ENCODE results near the gene ECE1. TPM values are rescaled to one million over a fixed set of nuclear protein-coding genes. Genes with fewer than 3 reads are reported as not detected.

ECE1 gene
- total and polyA plus RNA-seq, 2 donors (not counting 3 experiments of a cell fraction or from before 2014, with no cell fraction given): 437 to 562 TPM

DNA sequence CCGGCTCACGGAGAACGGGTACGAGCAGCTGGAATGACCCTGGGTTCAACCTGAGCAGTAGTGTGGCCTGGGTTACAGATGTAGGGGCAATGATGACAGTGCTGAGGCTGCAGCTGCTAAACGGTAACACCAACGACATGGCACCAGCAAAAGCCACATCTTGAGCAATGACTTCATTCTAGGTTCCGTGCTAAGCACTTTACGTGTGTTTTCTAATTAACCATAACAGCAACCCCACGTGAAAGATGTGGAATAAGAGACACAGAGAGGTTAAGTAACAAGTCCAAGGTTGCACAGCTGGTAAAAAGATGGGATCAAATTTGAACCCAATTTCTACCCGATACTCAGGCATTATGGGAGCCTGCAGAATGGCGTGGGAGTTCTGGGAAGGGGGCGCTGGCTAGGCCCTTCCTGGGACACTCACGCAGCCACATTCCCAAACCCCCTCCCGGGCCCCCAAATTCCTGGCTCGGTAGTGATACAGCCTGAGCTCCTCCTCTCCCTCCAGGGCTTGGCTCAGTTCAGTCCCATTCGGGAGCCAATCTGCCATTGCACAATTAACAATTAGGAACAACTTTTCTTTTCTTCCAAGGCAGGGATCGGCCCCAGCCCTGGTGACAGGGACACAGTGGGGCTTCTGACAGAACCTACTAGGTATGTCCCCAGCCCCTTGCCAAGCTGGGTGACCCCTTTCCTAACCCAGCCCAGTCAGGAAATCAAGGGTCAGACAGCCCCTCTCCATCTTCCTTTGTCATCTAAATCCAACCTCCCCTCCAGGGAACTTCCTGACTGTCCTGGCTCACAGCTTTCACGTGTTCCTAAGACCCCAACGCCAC is 23.8 kb upstream of the ECE1 start:
- Histone ChIP-seq H3K9ac (replicated peaks; ENCODE audit: extremely low read depth, insufficient read depth, low read length) (no peak overlapping the region), H3K4me3 (replicated peaks in 1 of 3; ENCODE audit: insufficient read depth in 1 of 3, low read depth in 1 of 3, low read length in 3 of 3) (no peak overlapping the region), H3K27ac (ENCODE audit: insufficient read depth, low read depth, low read length) (no peak overlapping the region), H2AFZ (ENCODE audit: low read depth, low read length) (no peak overlapping the region), H3K9me1 (replicated peaks; ENCODE audit: control insufficient read depth, extremely low read depth, insufficient read depth, low read length) (no peaks in the 10 kb centered on the region), H3K27me3 (ENCODE audit: control insufficient read depth in 2 of 2, insufficient read depth in 2 of 2, low read length in 2 of 2) (no peaks in the 10 kb centered on the region), H3K4me1 (ENCODE audit: control insufficient read depth, extremely low read depth, insufficient read depth, low read length) (peaks cover 28% of the 10 kb centered on the region), H3K9me3 (replicated peaks; ENCODE audit: control insufficient read depth, insufficient read depth, low read length) (no peaks in the 10 kb centered on the region), H3K79me2 (ENCODE audit: control insufficient read depth, insufficient read depth, low read length) (peaks cover 68% of the 10 kb centered on the region), H3K4me2 (ENCODE audit: insufficient read depth, low read length) (no peak overlapping the region), H3K36me3 (ENCODE audit: control insufficient read depth in 2 of 2, extremely low read depth in 1 of 2, insufficient read depth in 2 of 2, low read length in 2 of 2) (no peaks in the 10 kb centered on the region), H4K20me1 (replicated peaks; ENCODE audit: control insufficient read depth, extremely low read depth, insufficient read depth, low read length) (no peaks in the 10 kb centered on the region)
- ChIA-PET CTCF (interaction anchor here (1.0 to 2.3 kb wide), 7 partner anchors 8 to 56 kb away, joined by 3 to 22 read pairs (median 4); no protein-coding TSS in a partner anchor), POLR2A (interaction anchor here (0.6 kb wide), 1 partner anchor 13 kb away, joined by 11 read pairs; no protein-coding TSS in a partner anchor)
- no peak for FAIRE-seq
- dilution Hi-C loops (cut with MboI; ENCODE audit: extremely low pct_ligation_motif_present, low sequenced_read_pairs) (no loop called here), intact Hi-C loops (cut with micrococcal nuclease) (loop anchor here (1.0 kb wide), 2 partner anchors 10 to 11 kb away; no protein-coding TSS in a partner anchor)
- no peak for DNase-seq (ENCODE audit: low read depth, low spot score)
- no TSS peak for BruUV-seq (replicated peaks)
- TF ChIP-seq, protein P1, sequence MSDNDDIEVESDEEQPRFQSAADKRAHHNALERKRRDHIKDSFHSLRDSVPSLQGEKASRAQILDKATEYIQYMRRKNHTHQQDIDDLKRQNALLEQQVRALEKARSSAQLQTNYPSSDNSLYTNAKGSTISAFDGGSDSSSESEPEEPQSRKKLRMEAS (IDR thresholded peaks at IDR 0.05; ENCODE audit: insufficient read depth, insufficient read length): no peak
- TF ChIP-seq GATA2 (IDR thresholded peaks at IDR 0.05; ENCODE audit: insufficient read depth, insufficient read length, low read depth, low read length) (no peak), EZH2 (IDR thresholded peaks at IDR 0.05; ENCODE audit: borderline replicate concordance, low read depth, low read length, severe bottlenecking) (no peak), JUN (IDR thresholded peaks at IDR 0.05; ENCODE audit: borderline replicate concordance, insufficient read depth, insufficient read length, low read depth) (no peak), POLR2AphosphoS5 (IDR thresholded peaks at IDR 0.05; ENCODE audit: insufficient read depth, low read depth, low read length) (no peak), MYC (IDR thresholded peaks at IDR 0.05; ENCODE audit: low read depth, low read length) (no peak), CTCF (IDR thresholded peaks at IDR 0.05; ENCODE audit: extremely low read depth in 1 of 2, insufficient read depth in 1 of 2, low read depth in 1 of 2, low read length in 2 of 2) (no peak), FOS (IDR thresholded peaks at IDR 0.05; ENCODE audit: borderline replicate concordance, insufficient read depth, low read length) (no peak), POLR2A (IDR thresholded peaks at IDR 0.05; ENCODE audit: low read depth, low read length) (no peak)
